Neuronal stem cell (in vitro differentiated cells): ENCODE measurements around the gene DNMT3L.

Source experiments
- DNase-seq: peaks from one replicate; pipeline ENCODE4 v3.0.0-alpha.2; 2013; ENCODE audit warnings: low spot score
- H2AFZ ChIP-seq: one replicate; pipeline ENCODE4 v1.6.1; 2013; ENCODE audit warnings: mild to moderate bottlenecking, low read length, inconsistent platforms
- H2AK5ac ChIP-seq: 2 replicates; pipeline ENCODE4 v1.6.1; 2013; ENCODE audit warnings: low read depth, mild to moderate bottlenecking, inconsistent platforms, low read length, moderate library complexity, mixed read lengths
- H2BK120ac ChIP-seq: 2 replicates; pipeline ENCODE4 v1.6.1; 2013; ENCODE audit warnings: low read depth, mild to moderate bottlenecking, inconsistent platforms, low read length, moderate library complexity, mixed read lengths
- H2BK12ac ChIP-seq: one replicate; pipeline ENCODE4 v1.6.1; 2013; ENCODE audit warnings: low read length, inconsistent platforms
- H2BK15ac ChIP-seq: 2 replicates; pipeline ENCODE4 v1.6.1; 2013; ENCODE audit warnings: mild to moderate bottlenecking, low read length, inconsistent platforms, mixed read lengths
- H2BK5ac ChIP-seq: one replicate; pipeline ENCODE4 v1.6.1; 2013; ENCODE audit warnings: inconsistent platforms, mild to moderate bottlenecking, low read length, moderate library complexity
- H3K14ac ChIP-seq: one replicate; pipeline ENCODE4 v1.6.1; 2013; ENCODE audit warnings: low read length, inconsistent platforms
- H3K18ac ChIP-seq: 2 replicates; pipeline ENCODE4 v1.6.1; 2013; ENCODE audit warnings: low read length, inconsistent platforms
- H3K23ac ChIP-seq: 2 replicates; pipeline ENCODE4 v1.6.1; 2013; ENCODE audit warnings: low read depth, mild to moderate bottlenecking, mixed read lengths, low read length, inconsistent platforms; ENCODE audit not compliant: poor library complexity
- H3K27ac ChIP-seq: replicated peaks from 3 replicates; pipeline ENCODE4 v1.5.1; 2013; ENCODE audit warnings: low read length, inconsistent platforms
- H3K27me3 ChIP-seq, 3 experiments: 2 replicates each; pipeline ENCODE4 v1.6.1; 2013; ENCODE audit warnings: low read length in 3 of 3, mild to moderate bottlenecking in 2 of 3, inconsistent platforms in 1 of 3, low read depth in 1 of 3, mixed read lengths in 1 of 3, moderate library complexity in 1 of 3; ENCODE audit not compliant: control insufficient read depth in 3 of 3, insufficient read depth in 3 of 3
- H3K36me3 ChIP-seq, 2 donors: replicated peaks in 1 of 2; 2 replicates each; pipeline ENCODE4 v1.6.1; 2013; ENCODE audit warnings: low read length in 2 of 2; ENCODE audit not compliant: control insufficient read depth in 2 of 2, insufficient read depth in 2 of 2
- H3K4ac ChIP-seq: 2 replicates; pipeline ENCODE4 v1.6.1; 2013; ENCODE audit warnings: inconsistent platforms, mild to moderate bottlenecking, low read length, moderate library complexity
- H3K4me1 ChIP-seq, 2 donors: 1 replicate in 1 of 2; 2 replicates in 1 of 2; pipeline ENCODE4 v1.6.1; 2013; ENCODE audit warnings: low read length in 2 of 2, low read depth in 1 of 2; ENCODE audit not compliant: control insufficient read depth in 2 of 2, insufficient read depth in 1 of 2
- H3K4me2 ChIP-seq: one replicate; pipeline ENCODE4 v1.6.1; 2013; ENCODE audit warnings: mild to moderate bottlenecking, low read length, inconsistent platforms; ENCODE audit not compliant: insufficient read depth, poor library complexity, severe bottlenecking
- H3K4me3 ChIP-seq, 2 donors: 2 replicates each; pipeline ENCODE4 v1.5.1; 2013; ENCODE audit warnings: low read length in 2 of 2, mild to moderate bottlenecking in 2 of 2, inconsistent platforms in 1 of 2, moderate library complexity in 1 of 2
- H3K79me1 ChIP-seq: one replicate; pipeline ENCODE4 v1.6.1; 2013; ENCODE audit warnings: low read depth, mild to moderate bottlenecking, inconsistent platforms, low read length, moderate library complexity
- H3K9ac ChIP-seq: one replicate; pipeline ENCODE4 v1.6.1; 2013; ENCODE audit warnings: mild to moderate bottlenecking, low read depth, low read length, inconsistent platforms; ENCODE audit not compliant: poor library complexity
- H3K9me3 ChIP-seq, 2 donors: replicated peaks in 1 of 2; 2 replicates each; pipeline versions ENCODE3 to v1.6.1; 2013; ENCODE audit warnings: low read length in 2 of 2, mild to moderate bottlenecking in 2 of 2, inconsistent platforms in 1 of 2, low read depth in 1 of 2, mixed read lengths in 1 of 2, moderate library complexity in 1 of 2; ENCODE audit not compliant: control insufficient read depth in 2 of 2, insufficient read depth in 1 of 2
- H4K8ac ChIP-seq: one replicate; pipeline ENCODE4 v1.6.1; 2013; ENCODE audit warnings: low read depth, mild to moderate bottlenecking, inconsistent platforms, low read length, moderate library complexity
- H4K91ac ChIP-seq: one replicate; pipeline ENCODE4 v1.6.1; 2013; ENCODE audit warnings: low read length, low read depth, mild to moderate bottlenecking, inconsistent platforms; ENCODE audit not compliant: poor library complexity
- WGBS, 2 donors: extraction: QIAGEN DNeasy Blood & Tissue Kit; methylation state at CpG; one replicate each; pipeline ENCODE4 v1.1.7; 2013; ENCODE audit warnings: missing lambda C conversion rate in 2 of 2, mixed read lengths in 1 of 2; ENCODE audit not compliant: insufficient read length in 2 of 2, insufficient replicate concordance in 1 of 2; ENCODE audit errors: extremely low coverage in 2 of 2; 5-methylcytosine and 5-hydroxymethylcytosine counted together

The DNMT3L gene

DNA sequence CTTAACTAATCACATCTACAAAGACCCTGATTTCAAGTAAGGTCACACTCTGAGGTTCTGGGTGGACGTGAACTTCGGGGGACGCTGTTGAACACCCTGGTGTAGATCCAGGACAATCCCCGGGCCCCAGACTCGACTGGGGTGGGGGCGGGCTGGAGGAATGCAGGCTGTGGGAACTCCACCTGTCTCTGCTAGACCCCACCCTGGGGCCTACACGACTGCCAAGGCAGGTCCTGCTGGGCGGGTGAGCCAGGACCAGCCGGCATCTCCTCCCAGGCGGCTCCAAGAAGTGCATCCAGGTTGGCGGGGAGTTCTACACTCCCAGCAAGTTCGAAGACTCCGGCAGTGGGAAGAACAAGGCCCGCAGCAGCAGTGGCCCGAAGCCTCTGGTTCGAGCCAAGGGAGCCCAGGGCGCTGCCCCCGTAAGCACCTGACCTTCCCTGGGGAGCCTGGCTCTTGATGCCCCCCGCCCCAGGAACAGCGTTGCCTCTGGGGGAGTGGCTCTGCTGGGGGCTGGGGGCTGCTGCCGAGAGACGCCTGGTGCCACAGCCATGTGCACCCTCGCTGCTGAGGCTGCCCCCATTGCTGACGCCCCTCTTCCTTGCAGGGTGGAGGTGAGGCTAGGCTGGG is 27.8 kb upstream of the DNMT3L start:
- peak overlapping the region; percentile 49 for H2BK15ac ChIP-seq
- H3K4me3 ChIP-seq, result no peak overlapping the region
- no peak overlapping the region for H3K27ac ChIP-seq
- H3K36me3 ChIP-seq, result no peaks in the 10 kb centered on the region
- no peak overlapping the region for H2BK5ac ChIP-seq
- no peak overlapping the region for H2BK12ac ChIP-seq
- H3K27me3 ChIP-seq, result peaks cover 2 to 55% (median 28%) of the 10 kb centered on the region in 3 experiments
- H3K79me1 ChIP-seq, result no peaks in the 10 kb centered on the region
- no peak overlapping the region for H3K9ac ChIP-seq
- no peaks in the 10 kb centered on the region for H3K9me3 ChIP-seq
- no peak overlapping the region for H4K91ac ChIP-seq
- H2AFZ ChIP-seq, result no peak overlapping the region
- H3K18ac ChIP-seq, result peak overlapping the region; percentile 83
- peak overlapping the region; percentile 63 for H2AK5ac ChIP-seq
- peak overlapping the region; percentile 76 for H3K14ac ChIP-seq
- no peak for DNase-seq
- no peak overlapping the region for H3K4me2 ChIP-seq
- H4K8ac ChIP-seq, result no peak overlapping the region
- no CpG with 5 or more reads among the region's 24 CpGs for WGBS, 2 donors
- H3K23ac ChIP-seq, result no peak overlapping the region
- peak overlapping the region; percentile 67 for H3K4ac ChIP-seq
- no peak overlapping the region for H2BK120ac ChIP-seq
- peaks cover 0 to 9% of the 10 kb centered on the region in 2 donors for H3K4me1 ChIP-seq

DNA sequence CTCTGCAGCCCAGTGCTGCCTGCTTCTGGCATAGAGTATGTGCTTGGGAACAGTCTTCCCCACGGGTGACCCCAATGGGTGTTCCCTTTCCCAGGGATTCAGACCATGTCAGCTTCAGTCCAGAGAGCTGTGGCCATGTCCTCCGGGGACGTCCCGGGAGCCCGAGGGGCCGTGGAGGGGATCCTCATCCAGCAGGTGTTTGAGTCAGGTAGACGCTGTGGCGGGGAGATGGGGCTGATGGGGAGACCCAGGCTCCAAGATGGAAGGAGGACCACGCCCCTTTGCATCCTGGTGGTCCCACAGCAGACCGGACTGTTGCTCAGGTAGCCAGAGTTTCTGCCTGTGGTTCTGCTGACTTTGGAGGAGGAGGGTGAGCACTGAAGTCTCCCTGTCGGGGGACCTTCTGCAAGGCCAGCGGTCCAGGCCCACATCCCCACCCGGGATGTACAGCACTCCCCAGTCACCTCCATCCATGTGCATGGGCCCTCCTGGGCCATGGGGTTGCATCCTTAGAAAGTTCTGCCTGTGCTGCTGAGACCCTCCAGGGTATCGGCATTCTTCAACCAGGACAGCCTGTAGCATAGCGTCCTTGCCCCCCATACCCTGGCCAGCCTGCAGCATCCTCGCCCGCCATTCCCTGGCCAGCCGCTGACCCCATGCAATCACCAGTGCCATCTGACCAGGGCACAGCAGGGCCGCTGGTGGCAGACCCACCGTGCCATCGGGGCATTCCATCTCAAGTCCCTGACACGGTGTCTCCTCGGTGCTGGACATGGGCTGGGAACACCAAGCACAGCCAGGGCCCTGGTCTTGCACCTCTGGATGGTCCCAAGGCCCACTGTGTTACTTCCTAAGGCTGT is 26.8 kb upstream of the DNMT3L start:
- Histone ChIP-seq H3K79me1 (no peaks in the 10 kb centered on the region), H3K9me3 (no peaks in the 10 kb centered on the region), H4K91ac (no peak overlapping the region), H3K4me3 (no peak overlapping the region), H2BK15ac (peak overlapping the region; percentile 65), H3K36me3 (no peaks in the 10 kb centered on the region), H2AK5ac (peak overlapping the region; percentile 94), H2AFZ (no peak overlapping the region), H3K9ac (no peak overlapping the region), H3K4me2 (no peak overlapping the region), H2BK12ac (peak overlapping the region; percentile 16), H2BK5ac (peak overlapping the region; percentile 60), H3K18ac (peak overlapping the region; percentile 70), H3K23ac (peak overlapping the region; percentile 86), H3K14ac (peak overlapping the region; percentile 38), H3K27me3 (peaks cover 2 to 65% (median 34%) of the 10 kb centered on the region in 3 experiments), H3K4ac (peak overlapping the region; percentile 1), H3K4me1 (peaks cover 4 to 14% of the 10 kb centered on the region in 2 donors), H3K27ac (no peak overlapping the region), H2BK120ac (no peak overlapping the region), H4K8ac (no peak overlapping the region)
- no CpG with 5 or more reads among the region's 23 CpGs for WGBS, 2 donors
- DNase-seq, result no peak

DNA sequence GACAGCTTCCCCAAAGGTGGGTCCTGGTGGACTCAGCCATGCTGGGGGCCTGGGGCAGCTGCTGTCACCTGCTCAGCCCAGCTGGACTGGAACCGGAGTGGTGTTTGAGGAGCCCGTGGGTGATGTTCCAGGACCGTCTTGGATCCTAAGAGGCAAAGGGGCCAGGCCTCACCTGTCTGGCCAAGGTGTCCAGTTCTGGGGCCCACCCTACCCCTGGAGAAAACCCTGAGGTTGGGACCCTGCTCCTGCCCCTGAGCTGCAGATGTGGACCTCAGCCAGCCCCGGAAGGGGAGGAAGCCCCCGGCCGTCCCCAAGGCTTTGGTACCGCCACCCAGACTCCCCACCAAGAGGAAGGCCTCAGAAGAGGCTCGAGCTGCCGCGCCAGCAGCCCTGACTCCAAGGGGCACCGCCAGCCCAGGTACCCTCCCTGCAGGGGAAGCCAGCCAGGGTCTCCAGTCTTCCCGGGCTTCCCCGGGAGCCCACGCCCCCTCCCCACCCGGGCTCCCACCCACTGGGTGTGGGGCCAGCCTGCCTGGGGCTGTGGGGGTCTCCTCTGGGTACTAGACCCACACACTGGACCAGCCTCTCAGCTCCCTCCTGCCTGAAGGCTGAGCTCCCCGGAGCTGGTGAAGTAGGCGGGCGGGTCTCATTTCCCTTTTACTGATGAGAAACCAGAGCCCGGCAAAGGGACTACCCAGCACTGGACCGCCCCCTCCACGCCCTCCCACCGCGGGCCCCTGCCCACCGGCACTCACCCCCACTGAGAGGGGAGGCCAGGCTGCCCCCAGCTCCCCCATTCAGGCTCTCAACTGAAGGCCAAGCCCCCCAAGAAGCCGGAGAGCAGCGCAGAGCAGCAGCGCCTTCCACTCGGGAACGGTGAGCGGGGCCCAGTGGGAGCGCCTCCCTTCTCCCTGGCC is 25.3 kb upstream of the DNMT3L start:
- H2AK5ac ChIP-seq, result peak overlapping the region; percentile 94
- DNase-seq, result no peak

More for the DNA sequence above, 25.3 kb upstream of the DNMT3L start:
- Histone ChIP-seq H3K14ac (peak overlapping the region; percentile 38), H2BK5ac (no peak overlapping the region), H4K91ac (no peak overlapping the region), H3K79me1 (no peaks in the 10 kb centered on the region), H3K4me3 (no peak overlapping the region), H3K9me3 (no peaks in the 10 kb centered on the region), H4K8ac (peak overlapping the region; percentile 17), H3K18ac (peak overlapping the region; percentile 89), H3K4me1 (peaks cover 5 to 14% of the 10 kb centered on the region in 2 donors), H2BK12ac (peak overlapping the region; percentile 22), H3K27me3 (peaks cover 2 to 77% (median 36%) of the 10 kb centered on the region in 3 experiments), H3K9ac (no peak overlapping the region), H3K23ac (peak overlapping the region; percentile 43), H3K4ac (no peak overlapping the region), H2BK120ac (no peak overlapping the region), H3K27ac (no peak overlapping the region), H2AFZ (no peak overlapping the region), H2BK15ac (peak overlapping the region; percentile 91), H3K36me3 (no peaks in the 10 kb centered on the region), H3K4me2 (no peak overlapping the region)
- no CpG with 5 or more reads among the region's 31 CpGs for WGBS, 2 donors
